Osteoblast (primary cell): ENCODE results near the gene HIBADH. TPM values are rescaled to one million over a fixed set of nuclear protein-coding genes. Genes with fewer than 3 reads are reported as not detected.

Source experiments
- DNase-seq: peaks from one replicate; pipeline ENCODE4 v3.0.0; 2011; ENCODE audit warnings: low spot score, mixed read lengths; ENCODE audit not compliant: insufficient read length; ENCODE audit errors: missing footprints
- H2AFZ ChIP-seq: 2 replicates; pipeline ENCODE4 v1.6.0; 2011; ENCODE audit warnings: mild to moderate bottlenecking, low read length
- H3K27ac ChIP-seq: 2 replicates; pipeline ENCODE4 v1.5.1; 2011; ENCODE audit warnings: mild to moderate bottlenecking, low read depth, low read length, moderate library complexity
- H3K27me3 ChIP-seq: 2 replicates; pipeline ENCODE4 v1.6.0; 2012; ENCODE audit warnings: mild to moderate bottlenecking, control low read depth, inconsistent platforms, low read length, moderate library complexity; ENCODE audit not compliant: insufficient read depth
- H3K36me3 ChIP-seq: 2 replicates; pipeline ENCODE4 v1.5.1; 2011; ENCODE audit warnings: mild to moderate bottlenecking, low read length, control low read depth, moderate library complexity; ENCODE audit not compliant: insufficient read depth
- H3K4me1 ChIP-seq: 2 replicates; pipeline ENCODE4 v1.5.1; 2011; ENCODE audit warnings: mild to moderate bottlenecking, low read length, control low read depth, moderate library complexity; ENCODE audit not compliant: insufficient read depth
- H3K4me2 ChIP-seq: 2 replicates; pipeline ENCODE4 v1.6.0; 2011; ENCODE audit warnings: mild to moderate bottlenecking, low read length; ENCODE audit not compliant: insufficient read depth
- H3K4me3 ChIP-seq: fragments of 200-600 bp; sonication (generic); 3 replicates; pipeline ENCODE4 v1.5.1; 2012; ENCODE audit warnings: mild to moderate bottlenecking, low read length, inconsistent platforms; ENCODE audit not compliant: insufficient read depth
- H3K79me2 ChIP-seq: 2 replicates; pipeline ENCODE4 v1.6.0; 2012; ENCODE audit warnings: mild to moderate bottlenecking, low read length, control low read depth, inconsistent platforms; ENCODE audit not compliant: insufficient read depth
- H3K9me3 ChIP-seq: 2 replicates; pipeline ENCODE4 v1.5.1; 2011; ENCODE audit warnings: low read depth, low read length, control low read depth
- H4K20me1 ChIP-seq: 2 replicates; pipeline ENCODE4 v1.6.0; 2012; ENCODE audit warnings: mild to moderate bottlenecking, low read length, control low read depth; ENCODE audit not compliant: insufficient read depth
- CTCF ChIP-seq: IDR thresholded peaks from 2 replicates; pipeline ENCODE4 v1.5.1; 2011; ENCODE audit warnings: mild to moderate bottlenecking, low read depth, low read length, moderate library complexity; ENCODE audit errors: extremely low read depth
- total RNA-seq: library from RNA; depleted of rRNA; stranded (reverse); fragments of >200 nt; gene quantifications from 2 replicates; pipeline ENCODE4 v1.2.3, GENCODE V29; 2012

Gene HIBADH
- total RNA-seq, 1 donor: 76.0 TPM

GRCh38 chr7:27619492-27619891 lies 43.2 kb downstream of the HIBADH start:
- no peak for TF ChIP-seq CTCF
- H3K27me3 ChIP-seq: no peaks in the 10 kb centered on the region
- H2AFZ ChIP-seq: no peak overlapping the region
- H3K79me2 ChIP-seq: peaks cover 13% of the 10 kb centered on the region
- H3K9me3 ChIP-seq: peaks cover 7% of the 10 kb centered on the region
- H3K4me3 ChIP-seq: no peak overlapping the region
- no peak for DNase-seq
- H3K4me1 ChIP-seq: no peaks in the 10 kb centered on the region
- peaks cover 8% of the 10 kb centered on the region for H3K36me3 ChIP-seq
- H3K4me2 ChIP-seq: no peak overlapping the region
- H3K27ac ChIP-seq: no peak overlapping the region
- H4K20me1 ChIP-seq: no peaks in the 10 kb centered on the region

GRCh38 chr7:27617651-27618381 lies 44.9 kb downstream of the HIBADH start:
- no peak overlapping the region for H3K4me3 ChIP-seq
- DNase-seq: no peak
- peaks cover 8% of the 10 kb centered on the region for H3K36me3 ChIP-seq
- peaks cover 7% of the 10 kb centered on the region for H3K9me3 ChIP-seq
- H3K27me3 ChIP-seq: no peaks in the 10 kb centered on the region
- no peaks in the 10 kb centered on the region for H4K20me1 ChIP-seq
- no peaks in the 10 kb centered on the region for H3K4me1 ChIP-seq
- no peak overlapping the region for H3K27ac ChIP-seq
- H2AFZ ChIP-seq: no peak overlapping the region
- H3K79me2 ChIP-seq: peaks cover 13% of the 10 kb centered on the region
- no peak for TF ChIP-seq CTCF
- H3K4me2 ChIP-seq: no peak overlapping the region

- no peak overlapping the region for H3K4me2 ChIP-seq
- H3K27ac ChIP-seq: no peak overlapping the region
- peak; percentile 32 for DNase-seq
- H2AFZ ChIP-seq: no peak overlapping the region
- no peaks in the 10 kb centered on the region for H3K4me1 ChIP-seq
- peaks cover 7% of the 10 kb centered on the region for H3K9me3 ChIP-seq
- H3K27me3 ChIP-seq: no peaks in the 10 kb centered on the region
- no peaks in the 10 kb centered on the region for H4K20me1 ChIP-seq
- TF ChIP-seq CTCF: no peak
- H3K36me3 ChIP-seq: peaks cover 8% of the 10 kb centered on the region
- H3K4me3 ChIP-seq: no peak overlapping the region
- peaks cover 13% of the 10 kb centered on the region for H3K79me2 ChIP-seq
Measured at GRCh38 chr7:27616914-27617548, 45.7 kb downstream of the HIBADH start.

- peaks cover 13% of the 10 kb centered on the region for H3K79me2 ChIP-seq
- no peaks in the 10 kb centered on the region for H4K20me1 ChIP-seq
- H3K4me2 ChIP-seq: no peak overlapping the region
- no peak for DNase-seq
- no peaks in the 10 kb centered on the region for H3K4me1 ChIP-seq
- no peak overlapping the region for H3K4me3 ChIP-seq
- H3K27ac ChIP-seq: no peak overlapping the region
- peaks cover 7% of the 10 kb centered on the region for H3K9me3 ChIP-seq
- H2AFZ ChIP-seq: no peak overlapping the region
- H3K36me3 ChIP-seq: peaks cover 8% of the 10 kb centered on the region
- H3K27me3 ChIP-seq: no peaks in the 10 kb centered on the region
- no peak for TF ChIP-seq CTCF
Measured at GRCh38 chr7:27616186-27616491, 46.5 kb downstream of the HIBADH start.
